Subcutaneous adipose tissue (tissue), 4 donors: ENCODE measurements around the gene GHR. TPM values are rescaled to one million over a fixed set of nuclear protein-coding genes. Genes with fewer than 3 reads are reported as not detected.

ENCODE experiments used
- total RNA-seq, 4 donors: library from RNA; depleted of rRNA; stranded (reverse); fragments of >200 nt; gene quantifications; one replicate each; pipeline ENCODE4 v1.1.0, GENCODE V29; 2016
- TF ChIP-seq, protein P1 (sequence below): fragments of 450-650 bp; IDR thresholded peaks from one replicate; pipeline ENCODE4 v1.5.1; 2016; ENCODE audit warnings: low read depth, mild to moderate bottlenecking, control low read depth, antibody characterized with exemption, moderate library complexity

Gene GHR
- total RNA-seq, 4 donors from 2014 or later: 191 to 311 (median 280) TPM

DNA sequence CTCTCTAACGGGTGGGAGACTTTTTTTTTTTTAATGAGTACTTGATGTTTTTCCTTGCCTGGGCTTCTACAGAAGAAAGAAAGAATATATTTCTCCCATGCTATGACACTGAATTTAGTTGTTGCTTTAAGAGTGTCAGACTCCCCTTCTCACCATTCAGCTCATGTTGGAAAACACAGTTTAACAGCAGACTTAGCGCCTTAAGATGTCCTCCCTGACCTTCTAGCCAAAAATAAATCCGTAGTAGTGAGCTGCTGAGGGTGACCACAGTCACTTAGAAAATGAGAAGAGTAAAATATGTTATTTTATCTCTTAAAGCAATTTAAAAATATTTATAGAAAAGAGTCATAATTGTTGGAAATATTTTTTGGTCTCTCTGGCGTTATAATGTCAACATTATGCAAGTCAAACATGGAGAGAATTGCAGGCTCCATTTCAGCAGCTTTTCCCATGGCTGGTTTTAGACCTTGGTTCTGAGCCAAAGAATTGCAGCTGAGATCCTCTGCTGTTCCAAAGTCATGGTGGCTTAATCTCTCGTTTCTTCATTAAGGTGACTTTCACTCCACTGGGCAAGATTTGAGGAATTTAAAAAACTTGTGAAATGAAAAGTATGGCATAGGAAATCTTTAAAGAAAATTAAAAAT is 143.5 kb downstream of the GHR start:
- TF ChIP-seq, protein P1, sequence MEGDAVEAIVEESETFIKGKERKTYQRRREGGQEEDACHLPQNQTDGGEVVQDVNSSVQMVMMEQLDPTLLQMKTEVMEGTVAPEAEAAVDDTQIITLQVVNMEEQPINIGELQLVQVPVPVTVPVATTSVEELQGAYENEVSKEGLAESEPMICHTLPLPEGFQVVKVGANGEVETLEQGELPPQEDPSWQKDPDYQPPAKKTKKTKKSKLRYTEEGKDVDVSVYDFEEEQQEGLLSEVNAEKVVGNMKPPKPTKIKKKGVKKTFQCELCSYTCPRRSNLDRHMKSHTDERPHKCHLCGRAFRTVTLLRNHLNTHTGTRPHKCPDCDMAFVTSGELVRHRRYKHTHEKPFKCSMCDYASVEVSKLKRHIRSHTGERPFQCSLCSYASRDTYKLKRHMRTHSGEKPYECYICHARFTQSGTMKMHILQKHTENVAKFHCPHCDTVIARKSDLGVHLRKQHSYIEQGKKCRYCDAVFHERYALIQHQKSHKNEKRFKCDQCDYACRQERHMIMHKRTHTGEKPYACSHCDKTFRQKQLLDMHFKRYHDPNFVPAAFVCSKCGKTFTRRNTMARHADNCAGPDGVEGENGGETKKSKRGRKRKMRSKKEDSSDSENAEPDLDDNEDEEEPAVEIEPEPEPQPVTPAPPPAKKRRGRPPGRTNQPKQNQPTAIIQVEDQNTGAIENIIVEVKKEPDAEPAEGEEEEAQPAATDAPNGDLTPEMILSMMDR: no peak

DNA sequence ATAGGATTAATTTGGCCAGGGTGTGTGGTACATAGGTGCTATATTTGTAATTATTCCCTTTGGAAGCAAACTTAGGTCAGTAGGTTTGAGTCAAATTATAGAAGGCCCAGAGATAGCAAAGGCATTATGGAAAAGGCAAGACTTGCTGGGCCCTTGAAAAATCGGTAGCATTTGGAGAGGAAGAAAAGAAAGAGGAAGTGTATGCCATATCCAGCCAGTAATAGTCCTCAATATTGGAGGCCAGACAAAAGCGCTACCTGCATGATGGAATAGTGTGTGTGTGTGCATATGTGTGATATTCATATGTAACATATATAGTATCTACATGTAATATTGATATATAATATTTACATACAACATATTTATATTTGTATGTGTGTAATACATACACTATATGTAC is 146.1 kb downstream of the GHR start:
- TF ChIP-seq, protein P1: no peak

DNA sequence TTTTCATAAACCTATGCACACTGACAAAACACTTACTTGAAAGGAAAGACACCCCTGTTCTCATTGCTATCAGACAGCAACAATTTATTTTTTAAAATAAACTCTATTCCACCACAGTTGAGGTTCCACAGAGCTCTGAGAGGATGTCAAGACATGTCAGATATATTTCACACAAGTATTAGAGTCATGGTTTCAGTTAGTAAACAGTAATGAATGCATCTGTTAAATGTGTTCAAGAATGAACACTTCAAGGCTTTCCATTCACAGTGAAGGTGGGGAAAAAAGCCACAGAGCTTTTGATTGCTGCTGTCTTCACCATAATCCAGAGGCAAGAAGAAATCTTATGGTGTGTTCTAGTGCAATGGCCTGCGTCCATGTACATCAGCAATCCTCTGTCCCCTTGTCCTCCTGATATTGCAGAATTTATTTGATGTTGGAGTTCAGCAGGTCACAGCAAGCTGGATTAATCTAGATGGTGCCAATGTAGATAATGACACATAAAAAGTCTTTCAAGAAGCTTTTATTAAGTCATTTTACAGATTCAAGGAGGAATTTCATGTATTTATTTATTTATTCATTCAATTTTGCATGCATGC is 146.8 kb downstream of the GHR start:
- TF ChIP-seq, protein P1: no peak

DNA sequence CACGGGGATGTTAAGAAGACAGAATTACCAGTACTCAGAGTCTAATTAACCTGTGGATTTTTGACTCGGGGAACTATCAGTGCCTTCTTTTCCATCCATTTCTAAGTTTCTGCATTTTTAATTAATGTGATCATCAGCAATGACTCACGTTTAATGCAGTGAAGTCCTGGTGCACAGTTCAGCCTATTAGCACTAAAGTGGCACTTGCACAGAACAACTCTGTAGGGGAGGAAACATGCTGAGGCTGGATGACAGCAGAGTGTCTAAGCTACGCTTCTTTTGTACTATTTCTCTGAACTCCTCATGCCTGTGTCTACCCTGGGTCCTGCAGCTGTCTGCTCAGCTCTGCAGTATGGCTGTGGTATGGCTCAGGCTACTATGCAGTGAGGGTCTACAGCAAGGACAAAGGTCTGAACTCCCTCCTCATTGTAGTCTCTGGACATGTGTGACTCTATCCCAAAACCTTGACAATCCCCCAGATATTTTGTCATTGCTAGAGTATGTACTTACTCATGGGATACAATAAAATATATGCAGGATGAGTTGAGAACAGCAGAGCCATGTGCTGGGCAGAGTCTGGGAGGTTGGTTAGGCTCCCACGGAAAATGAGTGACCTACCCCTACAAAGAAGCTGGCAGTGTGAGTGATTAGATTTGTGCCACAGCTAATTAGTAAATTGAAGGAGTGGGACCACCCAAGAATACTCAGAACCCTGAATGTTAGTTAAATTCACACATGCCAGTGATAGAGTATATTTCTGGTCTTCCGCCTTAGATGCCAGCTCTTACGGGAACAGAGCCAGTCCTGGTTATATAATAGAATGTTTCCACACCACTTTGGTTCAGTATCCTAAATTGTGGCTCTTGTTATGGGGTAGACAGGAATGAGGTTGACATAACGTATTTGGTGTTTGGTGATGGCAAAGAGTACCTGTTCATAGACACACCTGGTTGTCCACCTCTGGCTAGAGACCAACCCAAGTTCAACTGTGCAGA is 148.0 kb downstream of the GHR start:
- TF ChIP-seq, protein P1: no peak

DNA sequence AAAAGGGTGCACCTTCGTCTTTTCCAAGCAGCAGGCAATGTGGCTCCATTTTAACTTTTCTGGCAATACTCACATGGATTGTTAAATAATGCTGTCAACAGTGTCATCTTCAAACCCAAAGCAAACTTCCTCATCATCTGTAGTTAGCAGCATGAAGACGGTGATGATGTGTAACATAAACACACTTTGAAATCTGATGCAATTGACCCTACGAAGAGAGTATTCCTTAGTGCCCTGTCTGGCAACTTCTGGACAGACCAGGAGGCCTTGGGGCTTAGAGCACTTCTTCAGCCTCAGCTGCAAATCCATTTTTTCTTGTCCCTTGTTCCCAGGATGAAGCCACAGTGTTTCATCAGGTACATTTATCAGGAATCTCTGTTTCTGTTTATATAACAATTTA is 149.1 kb downstream of the GHR start:
- TF ChIP-seq, protein P1: no peak

DNA sequence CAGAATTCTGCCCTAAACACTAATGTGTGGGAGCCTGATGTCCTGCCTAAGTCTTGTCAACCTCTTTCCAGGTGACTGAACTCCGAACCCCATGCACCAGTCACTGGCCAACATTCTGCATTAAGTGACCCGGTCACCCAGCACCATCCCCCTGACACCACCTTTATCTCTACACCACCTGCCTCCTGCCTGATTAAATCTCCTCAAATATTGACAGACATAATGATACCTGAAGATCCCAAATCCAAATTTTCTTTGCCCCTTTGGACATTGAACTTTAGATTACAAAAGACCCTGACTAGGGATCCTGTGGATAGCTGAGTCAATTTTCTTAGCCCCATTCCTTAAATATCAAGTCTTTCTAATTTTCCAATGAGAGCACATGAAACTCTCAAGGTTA is 150.1 kb downstream of the GHR start:
- TF ChIP-seq, protein P1: no peak

DNA sequence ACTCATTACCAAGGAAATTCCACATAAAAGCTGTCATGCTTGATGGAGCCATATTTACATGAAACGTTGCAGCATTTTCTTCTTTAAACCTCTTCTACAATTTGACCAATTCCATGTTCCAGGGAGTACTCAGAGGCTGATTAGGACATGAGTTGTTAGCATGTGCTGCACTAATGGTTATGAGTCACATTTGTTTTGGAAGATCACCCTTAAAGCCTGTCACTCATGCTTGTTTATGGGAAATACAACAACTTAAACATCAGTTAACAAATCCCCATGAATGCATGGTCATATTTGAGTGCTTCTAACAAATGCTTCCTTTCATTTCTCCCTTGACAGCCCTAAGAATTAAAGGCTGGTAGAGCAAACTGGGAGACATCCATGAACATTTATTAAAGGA is 156.1 kb downstream of the GHR start:
- TF ChIP-seq, protein P1: no peak
